GM21576 (cell line): ENCODE data around the gene PHYHD1.

ENCODE experiments used
- ATAC-seq: cut with Tn5 transposase; IDR thresholded peaks from one replicate; pipeline ENCODE4 v1.9.1; 2021; ENCODE audit warnings: mild to moderate bottlenecking, moderate library complexity; ENCODE audit not compliant: unreplicated experiment

The PHYHD1 gene

DNA sequence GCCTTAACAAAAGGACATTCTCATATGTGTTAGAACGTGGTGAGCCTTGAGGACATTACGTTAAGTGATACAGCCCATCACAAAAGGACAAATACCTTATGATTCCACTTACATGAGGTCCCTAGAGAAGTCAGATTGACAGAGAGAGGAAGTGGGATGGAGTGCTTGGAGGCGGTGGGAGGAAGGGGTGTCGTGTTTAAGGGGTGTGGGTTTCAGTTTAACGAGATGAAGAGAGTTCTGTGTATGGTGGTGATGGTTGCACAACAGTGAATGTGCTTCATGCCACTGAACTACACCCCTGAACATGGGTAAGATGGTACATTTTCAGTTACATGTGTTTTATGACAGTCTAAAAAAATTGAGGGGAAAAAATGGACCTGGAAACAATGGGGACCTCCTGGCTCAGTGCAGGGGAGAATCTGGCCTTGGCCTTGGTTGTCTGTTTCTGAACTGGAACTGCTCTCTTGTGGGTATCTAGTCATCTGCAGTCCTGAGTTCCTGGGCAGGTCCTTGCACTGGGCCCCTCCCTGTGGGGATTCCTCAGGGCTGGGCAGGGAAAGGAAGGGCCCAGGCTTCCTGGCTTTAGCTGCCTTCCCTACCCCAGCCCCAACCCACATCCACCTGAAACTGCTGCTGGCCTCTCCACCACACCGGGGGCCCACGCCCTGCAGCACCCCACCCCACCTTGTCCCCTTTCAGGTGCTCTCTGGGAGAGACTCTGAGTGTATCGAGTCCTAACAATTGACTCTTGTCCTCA is 21.0 kb upstream of the PHYHD1 start:
- ATAC-seq, result no peak

- no peak for ATAC-seq
Measured at GRCh38 chr9:128901379-128901778, 19.4 kb upstream of the PHYHD1 start.

DNA sequence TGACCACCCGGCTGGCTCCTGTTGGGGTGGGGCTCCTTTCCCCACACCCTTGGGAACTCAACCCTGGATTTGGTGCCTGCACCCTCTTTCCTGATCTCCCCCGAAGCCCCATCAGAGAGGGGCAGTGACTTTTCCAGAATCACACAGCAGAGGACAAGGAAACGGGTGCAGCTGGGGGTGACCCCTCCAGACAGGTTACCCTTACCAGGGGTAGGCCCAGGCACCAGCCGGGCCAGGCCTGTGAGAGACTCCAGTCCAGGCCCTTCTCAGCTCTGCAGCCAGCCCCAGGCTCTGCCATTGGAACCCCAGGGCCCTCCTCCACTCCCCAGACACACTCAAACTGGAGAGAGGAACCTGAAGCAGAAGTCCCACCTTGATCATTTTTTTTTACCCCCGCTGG is 19.0 kb upstream of the PHYHD1 start:
- peak; percentile 5 for ATAC-seq

GRCh38 chr9:128902351-128903078 is 18.3 kb upstream of the PHYHD1 start:
- peak; percentile 82 for ATAC-seq

DNA sequence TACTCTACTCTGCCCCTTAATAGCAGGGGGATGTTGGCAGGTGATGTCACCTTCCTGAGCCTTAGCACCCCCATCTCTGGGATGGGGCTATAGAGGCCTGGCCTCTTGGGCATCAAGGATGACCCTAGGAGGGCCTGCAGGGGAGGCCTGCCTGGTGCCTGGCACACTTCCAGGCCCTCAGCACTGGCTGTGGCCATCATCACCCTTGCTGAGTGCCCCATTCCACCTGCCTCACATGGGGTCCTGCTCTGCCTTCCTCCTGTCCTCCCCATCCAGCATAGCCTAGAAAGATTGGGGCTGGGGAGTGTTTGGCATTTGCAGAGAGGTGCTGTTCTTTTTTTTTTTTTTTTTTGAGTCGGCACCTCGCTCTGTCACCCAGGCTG is 17.7 kb upstream of the PHYHD1 start:
- ATAC-seq, result no peak

DNA sequence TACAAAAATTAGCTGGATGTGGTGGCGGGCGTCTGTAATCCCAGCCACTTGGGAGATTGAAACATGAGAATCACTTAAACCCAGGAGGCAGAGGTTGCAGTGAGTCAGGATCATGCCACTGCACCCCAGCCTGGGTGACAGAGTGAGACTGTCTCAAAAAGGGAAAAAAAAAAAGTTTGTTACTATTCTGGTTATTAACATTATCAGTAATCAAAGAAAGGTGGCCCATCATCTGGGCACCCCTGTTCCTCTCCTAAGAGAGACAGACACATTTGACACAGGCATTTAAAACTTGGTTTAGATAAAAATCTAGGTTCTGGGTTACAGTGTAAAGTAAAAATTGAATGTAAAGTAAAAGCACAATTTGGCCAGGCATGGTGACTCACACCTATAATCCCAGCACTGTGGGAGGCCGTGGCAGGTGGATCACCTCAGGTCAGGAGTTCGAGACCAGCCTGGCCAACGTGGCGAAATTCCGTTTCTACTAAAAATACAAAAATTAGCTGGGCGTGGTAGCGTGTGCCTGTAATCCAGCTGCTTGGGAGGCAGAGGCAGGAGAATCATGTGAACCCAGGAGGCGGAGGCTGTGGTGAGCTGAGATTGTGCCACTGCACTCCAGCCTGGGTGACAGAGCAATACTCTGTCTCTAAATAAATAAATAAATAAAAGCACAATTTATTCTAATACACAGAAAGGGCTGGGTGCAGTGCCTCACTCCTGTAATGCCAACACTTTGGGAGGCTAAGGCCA is 16.7 kb upstream of the PHYHD1 start:
- no peak for ATAC-seq

DNA sequence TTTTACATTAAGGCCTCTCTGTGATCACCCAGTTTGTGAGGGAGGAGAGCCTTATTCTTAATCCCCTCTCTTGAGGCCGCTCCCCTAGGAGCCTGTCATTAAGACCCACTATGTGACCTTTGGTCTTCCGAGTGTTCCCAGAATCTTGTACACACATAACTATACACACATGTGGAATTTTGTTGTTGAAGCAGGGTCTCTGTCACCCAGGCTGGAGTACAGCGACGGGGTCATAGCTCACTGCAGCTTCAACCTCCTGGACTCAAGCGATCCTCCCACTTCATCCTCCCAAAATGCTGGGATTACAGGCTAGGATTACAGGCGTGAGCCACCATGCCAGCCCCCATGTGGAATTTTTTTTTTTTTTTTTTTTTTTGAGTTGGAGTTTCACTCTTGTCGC is 14.8 kb upstream of the PHYHD1 start:
- ATAC-seq, result no peak

- ATAC-seq, result no peak
Measured at GRCh38 chr9:128906741-128907140, 14.0 kb upstream of the PHYHD1 start.

- no peak for ATAC-seq
Measured at GRCh38 chr9:128908372-128908771, 12.4 kb upstream of the PHYHD1 start.

DNA sequence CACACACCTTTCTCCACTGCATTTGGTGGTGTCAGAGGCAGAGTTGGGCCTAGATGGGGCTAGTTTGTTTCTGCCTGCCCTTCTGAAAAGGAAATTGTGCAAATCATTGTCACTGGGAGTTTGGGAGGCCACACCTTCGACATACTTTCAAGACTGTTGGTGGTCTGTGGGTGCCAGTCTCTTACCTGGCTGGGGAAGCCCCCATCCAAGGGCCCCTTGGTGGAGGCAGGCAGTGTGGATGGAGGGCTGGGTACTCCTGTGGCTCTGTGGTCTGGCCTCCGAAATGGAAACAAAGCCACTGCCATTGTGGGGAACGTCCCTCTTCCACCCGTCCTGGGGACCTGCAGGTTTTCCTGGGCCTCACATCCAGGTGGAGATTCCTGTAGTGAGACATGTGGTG is 10.9 kb upstream of the PHYHD1 start:
- ATAC-seq, result no peak

GRCh38 chr9:128910906-128911305 is 9.9 kb upstream of the PHYHD1 start:
- no peak for ATAC-seq

DNA sequence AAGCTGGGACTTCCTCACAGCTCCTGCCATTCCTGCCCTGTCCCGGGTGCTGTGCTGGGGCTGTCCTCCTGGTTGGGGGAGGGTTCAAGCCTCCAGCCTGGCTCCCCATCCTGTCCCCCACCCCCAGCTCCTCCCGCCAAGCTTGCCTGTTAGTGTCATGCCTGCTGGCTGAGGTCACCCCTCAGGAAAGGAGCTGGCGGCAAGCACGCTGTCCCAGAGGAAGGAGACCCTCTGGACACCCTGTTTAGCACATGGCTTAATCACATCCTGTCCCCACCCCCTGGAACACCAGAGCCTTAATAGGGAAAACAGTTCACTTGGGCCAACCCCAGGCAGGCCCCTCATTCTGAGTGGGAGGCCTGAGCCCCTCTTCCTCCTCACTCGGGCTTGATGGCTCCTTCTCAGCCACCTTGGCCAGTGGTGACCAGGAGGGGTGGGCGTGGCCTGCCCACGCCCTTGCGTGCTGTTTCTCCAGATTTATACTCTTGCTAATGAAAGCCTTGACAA is 9.2 kb upstream of the PHYHD1 start:
- no peak for ATAC-seq

DNA sequence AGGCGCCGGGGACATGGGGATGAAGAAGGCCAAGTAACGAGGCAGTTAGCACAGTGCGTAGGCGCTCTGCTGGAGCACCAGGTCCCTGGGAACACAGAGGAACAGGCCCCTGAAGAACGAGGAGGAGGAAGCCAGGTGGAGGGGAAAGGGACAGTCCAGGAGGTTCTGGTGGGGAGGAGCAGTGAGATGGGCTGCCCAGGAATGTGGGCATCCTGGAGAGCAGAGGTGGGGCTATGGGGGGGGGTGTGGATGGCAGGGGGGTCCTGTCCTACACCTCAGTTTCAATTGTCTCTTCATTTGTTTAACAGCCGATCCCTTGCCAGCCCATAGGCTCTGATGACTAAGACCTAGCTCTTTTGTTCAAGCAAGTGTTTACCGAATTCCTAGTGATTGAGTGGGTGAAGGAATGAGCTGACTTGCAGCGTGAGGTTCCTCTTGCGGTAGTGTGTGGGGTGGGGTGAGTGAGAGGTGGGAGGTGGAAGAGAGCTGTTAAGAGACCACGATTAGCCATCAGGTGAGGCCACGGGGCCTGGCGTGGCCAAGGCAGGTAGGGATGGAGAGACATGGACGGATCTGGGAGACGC is 8.4 kb upstream of the PHYHD1 start:
- no peak for ATAC-seq

DNA sequence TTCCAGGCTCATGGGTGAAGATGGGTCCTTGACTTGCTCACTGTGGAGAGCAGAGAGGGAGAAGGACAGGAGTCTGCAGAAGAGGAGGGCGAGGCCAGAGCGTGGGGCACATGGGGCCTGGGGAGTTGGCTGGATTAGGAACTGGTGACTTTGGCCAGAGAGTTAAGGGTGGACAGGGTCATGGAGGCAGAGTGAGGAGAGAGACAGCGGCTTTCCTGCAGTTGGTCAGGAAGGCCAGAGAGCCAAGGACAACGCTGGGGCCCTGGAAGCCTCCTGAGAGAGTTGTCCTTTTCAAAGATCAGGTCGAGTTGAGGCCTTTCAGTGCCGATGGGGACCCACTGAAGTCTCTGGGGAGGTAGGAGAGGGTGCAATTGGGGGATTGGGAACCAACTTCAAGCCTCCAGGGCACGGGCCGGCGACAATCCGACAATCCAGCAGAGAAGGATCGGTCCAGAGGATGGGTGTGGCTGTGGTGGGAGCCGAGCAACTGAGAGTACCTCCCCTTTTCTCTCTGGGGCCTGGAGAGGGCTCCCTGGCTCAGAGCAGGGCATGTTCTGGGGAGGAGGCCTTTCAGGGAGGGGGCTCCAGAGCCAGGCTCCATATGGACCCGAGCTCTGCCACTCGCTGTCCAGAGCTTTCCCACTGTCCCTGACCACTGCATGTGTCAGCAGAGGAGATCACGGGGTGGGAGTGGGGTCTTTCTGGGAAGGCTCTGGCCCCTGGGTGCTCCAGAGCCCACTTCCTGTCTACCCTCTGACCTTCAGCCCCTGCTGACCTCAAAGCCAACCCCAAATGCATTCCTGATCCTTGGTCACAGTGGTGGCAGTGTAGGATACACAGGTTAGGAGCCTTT is 7.5 kb upstream of the PHYHD1 start:
- no peak for ATAC-seq

- no peak for ATAC-seq
Measured at GRCh38 chr9:128913995-128914772, 6.6 kb upstream of the PHYHD1 start.

DNA sequence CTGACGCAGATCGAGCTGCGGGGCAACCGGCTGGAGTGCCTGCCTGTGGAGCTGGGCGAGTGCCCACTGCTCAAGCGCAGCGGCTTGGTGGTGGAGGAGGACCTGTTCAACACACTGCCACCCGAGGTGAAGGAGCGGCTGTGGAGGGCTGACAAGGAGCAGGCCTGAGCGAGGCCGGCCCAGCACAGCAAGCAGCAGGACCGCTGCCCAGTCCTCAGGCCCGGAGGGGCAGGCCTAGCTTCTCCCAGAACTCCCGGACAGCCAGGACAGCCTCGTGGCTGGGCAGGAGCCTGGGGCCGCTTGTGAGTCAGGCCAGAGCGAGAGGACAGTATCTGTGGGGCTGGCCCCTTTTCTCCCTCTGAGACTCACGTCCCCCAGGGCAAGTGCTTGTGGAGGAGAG is 4.6 kb upstream of the PHYHD1 start:
- no peak for ATAC-seq

GRCh38 chr9:128916745-128917144 is 4.0 kb upstream of the PHYHD1 start:
- ATAC-seq, result no peak

DNA sequence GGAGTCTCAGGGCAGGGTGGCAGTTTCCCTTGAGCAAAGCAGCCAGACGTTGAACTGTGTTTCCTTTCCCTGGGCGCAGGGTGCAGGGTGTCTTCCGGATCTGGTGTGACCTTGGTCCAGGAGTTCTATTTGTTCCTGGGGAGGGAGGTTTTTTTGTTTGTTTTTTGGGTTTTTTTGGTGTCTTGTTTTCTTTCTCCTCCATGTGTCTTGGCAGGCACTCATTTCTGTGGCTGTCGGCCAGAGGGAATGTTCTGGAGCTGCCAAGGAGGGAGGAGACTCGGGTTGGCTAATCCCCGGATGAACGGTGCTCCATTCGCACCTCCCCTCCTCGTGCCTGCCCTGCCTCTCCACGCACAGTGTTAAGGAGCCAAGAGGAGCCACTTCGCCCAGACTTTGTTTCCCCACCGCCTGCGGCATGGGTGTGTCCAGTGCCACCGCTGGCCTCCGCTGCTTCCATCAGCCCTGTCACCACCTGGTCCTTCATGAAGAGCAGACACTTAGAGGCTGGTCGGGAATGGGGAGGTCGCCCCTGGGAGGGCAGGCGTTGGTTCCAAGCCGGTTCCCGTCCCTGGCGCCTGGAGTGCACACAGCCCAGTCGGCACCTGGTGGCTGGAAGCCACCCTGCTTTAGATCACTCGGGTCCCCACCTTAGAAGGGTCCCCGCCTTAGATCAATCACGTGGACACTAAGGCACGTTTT is 3.5 kb upstream of the PHYHD1 start:
- no peak for ATAC-seq

DNA sequence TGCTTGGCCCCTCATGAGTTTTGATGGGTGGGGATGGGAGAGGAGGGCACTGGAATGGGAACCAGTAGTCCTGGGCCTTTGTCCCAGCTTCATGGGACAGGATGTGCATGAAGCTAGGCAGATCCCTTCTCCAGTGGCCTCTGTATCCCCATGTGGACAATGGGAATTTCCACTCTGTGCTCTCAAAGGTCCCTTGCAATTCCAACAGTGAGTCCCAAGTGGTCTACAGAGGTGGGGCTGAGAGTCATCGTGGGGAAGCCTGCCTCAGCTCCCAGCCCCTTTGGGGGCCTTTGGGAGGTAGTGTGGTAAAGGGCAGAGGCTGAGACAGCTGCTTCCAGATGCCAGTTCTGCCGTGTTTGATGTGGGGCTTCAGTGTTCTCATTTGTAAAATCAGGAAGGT is 1.9 kb upstream of the PHYHD1 start:
- no peak for ATAC-seq
